ENCODE measurements around the gene ZNF423. TPM values are rescaled to one million over a fixed set of nuclear protein-coding genes. Genes with fewer than 3 reads are reported as not detected.

The ZNF423 gene
- polyA plus RNA-seq, 5 donors: 20.1 to 29.9 (median 23.1) TPM

DNA sequence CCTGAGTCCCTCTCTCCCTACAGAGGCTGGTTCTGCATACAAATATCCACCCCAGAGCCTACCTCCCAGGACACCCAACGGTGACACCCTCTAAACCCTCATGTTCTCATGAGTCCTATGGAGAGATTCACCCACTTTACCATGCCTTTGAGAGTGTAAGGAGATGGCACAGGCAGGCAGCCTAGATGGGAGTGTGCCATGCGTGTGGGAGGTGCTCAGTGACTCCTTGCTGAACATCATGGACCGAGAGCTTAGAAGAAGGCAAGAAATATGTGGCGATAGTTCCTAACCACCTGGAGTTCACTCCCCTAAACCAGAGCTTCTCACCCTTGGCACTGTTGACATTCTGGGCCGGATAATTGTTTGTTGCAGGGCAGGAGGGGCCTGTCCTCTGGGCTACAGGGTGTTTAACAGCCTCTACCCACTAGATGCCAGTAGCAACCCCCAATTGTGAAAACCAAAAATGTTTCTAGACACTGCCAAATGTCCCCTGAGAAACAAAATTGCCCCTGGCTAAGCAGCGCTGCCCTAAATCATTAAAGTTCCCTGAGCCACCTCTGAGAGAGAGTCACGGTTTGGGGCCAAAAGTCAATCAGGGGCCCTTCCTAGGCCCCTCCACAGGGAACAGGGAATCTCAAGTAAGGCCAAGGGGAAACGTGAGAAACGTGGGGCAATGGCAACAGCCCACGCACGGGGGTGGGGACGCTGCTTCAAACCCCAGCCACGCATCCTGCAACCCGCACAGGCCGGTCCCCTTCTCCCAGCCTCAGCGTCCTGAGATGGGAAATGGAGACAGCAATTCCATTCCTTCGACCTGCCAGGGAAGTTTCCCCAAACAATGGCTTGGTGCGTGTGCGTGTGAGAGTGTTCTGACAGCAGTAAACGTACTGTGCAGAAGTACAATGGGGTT lies 415.5 kb downstream of the ZNF423 start:
- no peak for DNase-seq

DNA sequence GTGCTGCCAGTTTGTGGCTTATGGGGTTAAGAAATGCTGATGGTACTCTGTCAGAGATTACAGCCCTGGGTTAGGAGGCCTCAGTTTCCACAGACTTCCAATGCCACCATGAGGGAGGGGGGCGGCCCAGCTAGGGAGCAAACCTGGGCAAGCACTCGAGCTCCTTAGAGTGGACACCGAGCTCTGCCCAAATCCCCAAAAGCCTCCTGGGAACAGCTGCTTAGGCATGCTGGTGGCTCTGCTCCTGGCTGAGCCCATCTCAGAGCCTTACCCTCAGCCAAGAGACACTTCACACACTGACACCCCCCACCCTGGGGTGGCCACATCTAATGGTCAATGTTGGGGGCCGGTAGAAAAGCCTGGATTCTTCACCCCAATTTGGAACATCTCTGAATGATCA lies 416.2 kb downstream of the ZNF423 start:
- no peak for DNase-seq

DNA sequence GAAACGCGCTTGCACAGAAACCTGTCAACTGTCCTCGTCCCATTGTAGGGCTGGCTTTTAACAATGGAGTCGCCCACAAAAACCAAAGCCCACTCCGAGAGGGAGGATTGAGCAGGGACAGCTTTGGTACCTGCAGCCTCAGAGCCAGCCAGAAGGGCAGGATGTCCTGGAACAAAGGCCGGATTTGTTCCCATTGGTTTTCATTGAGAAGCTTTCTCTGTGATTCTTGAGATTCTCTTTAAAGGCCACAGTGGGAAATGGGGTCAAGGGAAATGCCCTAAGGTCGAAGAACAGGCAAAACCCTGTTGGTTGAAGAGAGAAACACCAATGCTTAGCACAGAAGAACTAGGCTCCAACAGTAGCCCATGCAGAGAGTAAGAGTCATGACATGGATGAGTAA lies 416.9 kb downstream of the ZNF423 start:
- DNase-seq: no peak

Other genes with a start within 250 kb of the ZNF423 start
- 10 to 100 TPM; 33.8 to 42.7 (median 35.8) TPM for gene CNEP1R1, start 169.1 kb upstream of the ZNF423 start, polyA plus RNA-seq (ENCODE audit: insufficient read depth in 1 of 5, insufficient read length in 5 of 5, low replicate concordance in 1 of 5)
- 10 to 100 TPM; 17.3 to 26.2 (median 20.5) TPM for gene HEATR3, start 209.9 kb upstream of the ZNF423 start, polyA plus RNA-seq (ENCODE audit: insufficient read depth in 1 of 5, insufficient read length in 5 of 5, low replicate concordance in 1 of 5)